Keratinocyte (primary cell): Measurements from ENCODE around the gene EZH1. TPM values are rescaled to one million over a fixed set of nuclear protein-coding genes. Genes with fewer than 3 reads are reported as not detected.

Source experiments
- DNase-seq: peaks from one replicate; pipeline ENCODE4 v3.0.0-alpha.2; 2011; ENCODE audit warnings: low read depth, missing footprints, low spot score
- FAIRE-seq: peaks from 2 replicates; lab custom pipeline; 2011; peaks lifted over from hg19 to GRCh38; lab: Jason Lieb, UNC
- H2AFZ ChIP-seq: 2 replicates; pipeline ENCODE4 v1.6.0; 2012; ENCODE audit warnings: low read length, control low read depth, inconsistent platforms; ENCODE audit not compliant: control insufficient read depth
- H3K27ac ChIP-seq: 2 replicates; pipeline ENCODE4 v1.5.1; 2011; ENCODE audit warnings: low read length; ENCODE audit not compliant: control insufficient read depth, insufficient read depth
- H3K27me3 ChIP-seq: 3 replicates; pipeline ENCODE4 v1.6.0; 2011; ENCODE audit warnings: low read length; ENCODE audit not compliant: control insufficient read depth, insufficient read depth; ENCODE audit errors: extremely low read depth
- H3K36me3 ChIP-seq, 2 experiments: 2 replicates in 1 of 2; 3 replicates in 1 of 2; pipeline ENCODE4 v1.5.1; 2011; ENCODE audit warnings: low read length in 2 of 2, mild to moderate bottlenecking in 1 of 2; ENCODE audit not compliant: control insufficient read depth in 2 of 2, insufficient read depth in 2 of 2; ENCODE audit errors: extremely low read depth in 1 of 2
- H3K4me1 ChIP-seq: 3 replicates; pipeline ENCODE4 v1.5.1; 2011; ENCODE audit warnings: low read length; ENCODE audit not compliant: control insufficient read depth, insufficient read depth; ENCODE audit errors: extremely low read depth
- H3K4me2 ChIP-seq: 3 replicates; pipeline ENCODE4 v1.6.0; 2011; ENCODE audit warnings: low read depth, low read length; ENCODE audit not compliant: control insufficient read depth, insufficient read depth; ENCODE audit errors: extremely low read depth
- H3K4me3 ChIP-seq, 3 experiments: fragments of 200-600 bp in 1 of 3; sonication (generic) in 1 of 3; 2 replicates in 2 of 3; 3 replicates in 1 of 3; pipeline ENCODE4 v1.5.1; 2011 to 2016; ENCODE audit warnings: low read length in 3 of 3, mild to moderate bottlenecking in 3 of 3, control low read depth in 2 of 3, inconsistent platforms in 1 of 3, low read depth in 1 of 3, mixed read lengths in 1 of 3, mixed run types in 1 of 3, moderate library complexity in 1 of 3; ENCODE audit not compliant: control insufficient read depth in 2 of 3, insufficient read depth in 2 of 3; ENCODE audit errors: extremely low read depth in 1 of 3
- H3K79me2 ChIP-seq: 2 replicates; pipeline ENCODE4 v1.6.0; 2012; ENCODE audit warnings: low read length; ENCODE audit not compliant: control insufficient read depth, insufficient read depth
- H3K9ac ChIP-seq: 3 replicates; pipeline ENCODE4 v1.6.0; 2011; ENCODE audit warnings: low read length; ENCODE audit not compliant: control insufficient read depth, insufficient read depth; ENCODE audit errors: extremely low read depth
- H3K9me1 ChIP-seq: 3 replicates; pipeline ENCODE4 v1.6.0; 2011; ENCODE audit warnings: low read length; ENCODE audit not compliant: control insufficient read depth, insufficient read depth; ENCODE audit errors: extremely low read depth
- H3K9me3 ChIP-seq: 2 replicates; pipeline ENCODE4 v1.5.1; 2012; ENCODE audit warnings: low read depth, low read length; ENCODE audit not compliant: control insufficient read depth
- H4K20me1 ChIP-seq: 3 replicates; pipeline ENCODE4 v1.6.0; 2011; ENCODE audit warnings: low read length; ENCODE audit not compliant: control insufficient read depth, insufficient read depth; ENCODE audit errors: extremely low read depth
- CTCF ChIP-seq, 3 experiments: IDR thresholded peaks in 1 of 3; conservative IDR thresholded peaks in 1 of 3; optimal IDR thresholded peaks in 1 of 3; 2 replicates in 2 of 3; 3 replicates in 1 of 3; pipeline versions ENCODE3 to v1.5.1; 2011; ENCODE audit warnings: low read length in 3 of 3, mild to moderate bottlenecking in 3 of 3, moderate library complexity in 2 of 3, control low read depth in 1 of 3, inconsistent platforms in 1 of 3; ENCODE audit not compliant: insufficient read depth in 2 of 3; ENCODE audit errors: extremely low read depth in 1 of 3
- EZH2 ChIP-seq: IDR thresholded peaks from one replicate; pipeline ENCODE4 v1.6.1; 2012; ENCODE audit warnings: inconsistent platforms, mild to moderate bottlenecking, low read length, moderate library complexity
- dilution Hi-C: fragments of 300-500 bp; cut with MboI; formaldehyde crosslinking; loops from one replicate; pipeline ENCODE4 v1.7.0; 2020; ENCODE audit warnings: low sequenced_read_pairs; ENCODE audit not compliant: extremely low pct_ligation_motif_present
- polyA plus RNA-seq, 5 experiments: library from polyadenylated mRNA; depleted of rRNA in 3 of 5; stranded (reverse) in 3 of 5; stranded (forward) in 1 of 5; unstranded in 1 of 5; fragments of >200 nt; gene quantifications; 1 replicate in 1 of 5; 2 replicates in 3 of 5; 3 replicates in 1 of 5; pipeline versions ENCODE4 v1.2.1 to v1.2.3, GENCODE V29; 2011 to 2012; ENCODE audit warnings: missing spikeins in 2 of 5, low read depth in 1 of 5, low replicate concordance in 1 of 5

Gene EZH1
- polyA plus RNA-seq, 1 donor (not counting 4 experiments of a cell fraction or from before 2014, with no cell fraction given) = 18.3 TPM

- dilution Hi-C loops = no loop called here
Observed at GRCh38 chr17:42673885-42674754, 70.7 kb downstream of the EZH1 start.

GRCh38 chr17:42673266-42673884 lies 71.5 kb downstream of the EZH1 start:
- no peak for TF ChIP-seq CTCF (optimal IDR thresholded peaks at IDR 0.05 in 1 of 3, IDR thresholded peaks at IDR 0.05 in 1 of 3, conservative IDR thresholded peaks at IDR 0.05 in 1 of 3; ENCODE audit: extremely low read depth in 1 of 3, insufficient read depth in 2 of 3, low read length in 3 of 3)
- TF ChIP-seq EZH2 = no peak
- Histone ChIP-seq H3K79me2 (peaks cover 16% of the 10 kb centered on the region), H3K4me2 (peak overlapping the region; percentile 91), H3K27me3 (no peaks in the 10 kb centered on the region), H3K4me1 (peaks cover 55% of the 10 kb centered on the region), H3K9ac (no peak overlapping the region), H2AFZ (no peak overlapping the region), H3K36me3 (peaks cover 25 to 28% of the 10 kb centered on the region in 2 experiments), H3K27ac (no peak overlapping the region), H3K4me3 (peak overlapping the region in 2 of 3 experiments; percentile 48 to 93), H3K9me3 (no peaks in the 10 kb centered on the region), H3K9me1 (peaks cover 4% of the 10 kb centered on the region), H4K20me1 (peaks cover 6% of the 10 kb centered on the region)
- dilution Hi-C loops = no loop called here
- DNase-seq (no peak), FAIRE-seq (no peak)

More at GRCh38 chr17:42673885-42674754, 70.7 kb downstream of the EZH1 start:
- Histone ChIP-seq H3K27me3 (no peaks in the 10 kb centered on the region), H3K36me3 (peaks cover 23 to 25% of the 10 kb centered on the region in 2 experiments), H3K4me3 (peak overlapping the region; percentile 48 to 93 (median 92)), H3K9ac (peak overlapping the region; percentile 22), H3K4me1 (peaks cover 58% of the 10 kb centered on the region), H3K9me1 (peaks cover 4% of the 10 kb centered on the region), H4K20me1 (peaks cover 6% of the 10 kb centered on the region), H3K9me3 (no peaks in the 10 kb centered on the region), H3K79me2 (peaks cover 16% of the 10 kb centered on the region), H3K27ac (no peak overlapping the region), H2AFZ (no peak overlapping the region), H3K4me2 (peak overlapping the region; percentile 91)
- TF ChIP-seq EZH2 (no peak), CTCF (optimal IDR thresholded peaks at IDR 0.05 in 1 of 3, IDR thresholded peaks at IDR 0.05 in 1 of 3, conservative IDR thresholded peaks at IDR 0.05 in 1 of 3; ENCODE audit: extremely low read depth in 1 of 3, insufficient read depth in 2 of 3, low read length in 3 of 3) (peak; percentile 34 to 62 (median 40))
- FAIRE-seq (no peak), DNase-seq (no peak)
